ENCODE data around the gene NRCAM.

NRCAM gene

DNA sequence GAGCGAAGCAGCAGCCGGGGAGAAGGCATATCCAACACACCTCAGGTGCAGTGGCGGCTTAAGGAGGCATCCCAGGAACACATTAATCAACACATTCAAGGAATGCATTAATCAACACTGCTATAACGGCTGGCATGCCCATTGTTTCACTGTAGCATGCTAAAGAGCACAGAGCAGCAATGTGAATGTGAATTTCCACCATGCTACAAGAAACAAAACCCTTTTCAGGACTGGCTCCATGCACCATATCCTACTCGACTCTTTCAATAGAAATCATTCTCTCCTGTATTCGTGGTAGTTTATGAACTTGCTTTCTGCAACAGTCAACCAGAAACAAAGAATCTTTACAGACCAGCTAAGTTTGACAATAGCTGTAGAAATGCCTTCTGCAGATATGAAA lies 149.0 kb downstream of the NRCAM start:
- Histone ChIP-seq H3K27me3 (ENCODE audit: control insufficient read depth, insufficient read depth, low read length) (no peaks in the 10 kb centered on the region), H3K27ac (ENCODE audit: low read depth, low read length) (no peak overlapping the region), H3K4me1 (ENCODE audit: control insufficient read depth, insufficient read depth, low read length) (peaks cover 9% of the 10 kb centered on the region; the same call in 1 of the 2 replicates), H3K36me3 (ENCODE audit: control insufficient read depth, insufficient read depth, low read length) (no peaks in the 10 kb centered on the region), H3K9me3 (ENCODE audit: control insufficient read depth, insufficient read depth, low read depth, low read length) (no peaks in the 10 kb centered on the region), H3K9ac (ENCODE audit: low read length) (no peak overlapping the region), H3K4me3 (ENCODE audit: low read depth, low read length) (no peak overlapping the region)

- Histone ChIP-seq H3K27me3 (ENCODE audit: control insufficient read depth, insufficient read depth, low read length) (no peaks in the 10 kb centered on the region), H3K9me3 (ENCODE audit: control insufficient read depth, insufficient read depth, low read depth, low read length) (no peaks in the 10 kb centered on the region), H3K4me3 (ENCODE audit: low read depth, low read length) (no peak overlapping the region), H3K4me1 (ENCODE audit: control insufficient read depth, insufficient read depth, low read length) (no peaks in the 10 kb centered on the region), H3K27ac (ENCODE audit: low read depth, low read length) (no peak overlapping the region), H3K36me3 (ENCODE audit: control insufficient read depth, insufficient read depth, low read length) (no peaks in the 10 kb centered on the region), H3K9ac (ENCODE audit: low read length) (no peak overlapping the region)
Observed at GRCh38 chr7:108303332-108303731, 152.9 kb downstream of the NRCAM start.

DNA sequence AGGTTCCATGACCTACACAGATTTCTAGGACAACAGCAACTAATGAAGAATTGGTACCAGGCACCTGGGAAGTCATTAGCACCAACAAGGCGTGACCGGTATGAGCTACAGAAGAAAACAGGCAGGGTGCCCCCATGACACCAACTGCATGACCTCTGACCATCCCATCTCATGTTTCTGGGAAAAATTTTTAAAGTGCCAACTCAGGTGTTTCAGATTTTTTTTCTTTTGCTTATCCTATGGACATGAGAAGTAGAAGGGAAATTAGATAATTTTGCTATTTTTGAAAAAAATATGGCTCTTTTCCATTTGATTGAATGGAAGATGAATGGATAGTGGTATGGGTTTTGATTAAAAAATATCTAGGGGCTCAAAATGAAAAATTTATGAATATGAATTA lies 154.8 kb downstream of the NRCAM start:
- no peaks in the 10 kb centered on the region for H3K9me3 ChIP-seq (ENCODE audit: control insufficient read depth, insufficient read depth, low read depth, low read length)
- no peak overlapping the region for H3K9ac ChIP-seq (ENCODE audit: low read length)
- H3K36me3 ChIP-seq (ENCODE audit: control insufficient read depth, insufficient read depth, low read length): no peaks in the 10 kb centered on the region
- no peak overlapping the region for H3K4me3 ChIP-seq (ENCODE audit: low read depth, low read length)
- no peaks in the 10 kb centered on the region for H3K4me1 ChIP-seq (ENCODE audit: control insufficient read depth, insufficient read depth, low read length)
- H3K27ac ChIP-seq (ENCODE audit: low read depth, low read length): no peak overlapping the region
- no peaks in the 10 kb centered on the region for H3K27me3 ChIP-seq (ENCODE audit: control insufficient read depth, insufficient read depth, low read length)

- Histone ChIP-seq H3K36me3 (ENCODE audit: control insufficient read depth, insufficient read depth, low read length) (no peaks in the 10 kb centered on the region), H3K27ac (ENCODE audit: low read depth, low read length) (no peak overlapping the region), H3K4me1 (ENCODE audit: control insufficient read depth, insufficient read depth, low read length) (no peaks in the 10 kb centered on the region), H3K9ac (ENCODE audit: low read length) (no peak overlapping the region), H3K27me3 (ENCODE audit: control insufficient read depth, insufficient read depth, low read length) (no peaks in the 10 kb centered on the region), H3K4me3 (ENCODE audit: low read depth, low read length) (no peak overlapping the region), H3K9me3 (ENCODE audit: control insufficient read depth, insufficient read depth, low read depth, low read length) (no peaks in the 10 kb centered on the region)
Observed at GRCh38 chr7:108299251-108299973, 156.8 kb downstream of the NRCAM start.

GRCh38 chr7:108296911-108297310 lies 159.3 kb downstream of the NRCAM start:
- no peaks in the 10 kb centered on the region for H3K36me3 ChIP-seq (ENCODE audit: control insufficient read depth, insufficient read depth, low read length)
- H3K27ac ChIP-seq (ENCODE audit: low read depth, low read length): no peak overlapping the region
- no peaks in the 10 kb centered on the region for H3K27me3 ChIP-seq (ENCODE audit: control insufficient read depth, insufficient read depth, low read length)
- H3K4me1 ChIP-seq (ENCODE audit: control insufficient read depth, insufficient read depth, low read length): no peaks in the 10 kb centered on the region
- H3K9ac ChIP-seq (ENCODE audit: low read length): no peak overlapping the region
- no peak overlapping the region for H3K4me3 ChIP-seq (ENCODE audit: low read depth, low read length)
- no peaks in the 10 kb centered on the region for H3K9me3 ChIP-seq (ENCODE audit: control insufficient read depth, insufficient read depth, low read depth, low read length)

- Histone ChIP-seq H3K4me3 (ENCODE audit: low read depth, low read length) (no peak overlapping the region), H3K36me3 (ENCODE audit: control insufficient read depth, insufficient read depth, low read length) (no peaks in the 10 kb centered on the region), H3K27me3 (ENCODE audit: control insufficient read depth, insufficient read depth, low read length) (no peaks in the 10 kb centered on the region), H3K9me3 (ENCODE audit: control insufficient read depth, insufficient read depth, low read depth, low read length) (no peaks in the 10 kb centered on the region), H3K27ac (ENCODE audit: low read depth, low read length) (no peak overlapping the region), H3K4me1 (ENCODE audit: control insufficient read depth, insufficient read depth, low read length) (peaks cover 5% of the 10 kb centered on the region; the same call in 1 of the 2 replicates), H3K9ac (ENCODE audit: low read length) (no peak overlapping the region)
Observed at GRCh38 chr7:108294595-108294994, 161.6 kb downstream of the NRCAM start.

- no peak overlapping the region for H3K4me3 ChIP-seq (ENCODE audit: low read depth, low read length)
- no peaks in the 10 kb centered on the region for H3K9me3 ChIP-seq (ENCODE audit: control insufficient read depth, insufficient read depth, low read depth, low read length)
- H3K9ac ChIP-seq (ENCODE audit: low read length): no peak overlapping the region
- no peaks in the 10 kb centered on the region for H3K27me3 ChIP-seq (ENCODE audit: control insufficient read depth, insufficient read depth, low read length)
- no peaks in the 10 kb centered on the region for H3K36me3 ChIP-seq (ENCODE audit: control insufficient read depth, insufficient read depth, low read length)
- no peak overlapping the region for H3K27ac ChIP-seq (ENCODE audit: low read depth, low read length)
- peaks cover 5% of the 10 kb centered on the region; the same call in 1 of the 2 replicates for H3K4me1 ChIP-seq (ENCODE audit: control insufficient read depth, insufficient read depth, low read length)
Observed at GRCh38 chr7:108293149-108293612, 163.1 kb downstream of the NRCAM start.

DNA sequence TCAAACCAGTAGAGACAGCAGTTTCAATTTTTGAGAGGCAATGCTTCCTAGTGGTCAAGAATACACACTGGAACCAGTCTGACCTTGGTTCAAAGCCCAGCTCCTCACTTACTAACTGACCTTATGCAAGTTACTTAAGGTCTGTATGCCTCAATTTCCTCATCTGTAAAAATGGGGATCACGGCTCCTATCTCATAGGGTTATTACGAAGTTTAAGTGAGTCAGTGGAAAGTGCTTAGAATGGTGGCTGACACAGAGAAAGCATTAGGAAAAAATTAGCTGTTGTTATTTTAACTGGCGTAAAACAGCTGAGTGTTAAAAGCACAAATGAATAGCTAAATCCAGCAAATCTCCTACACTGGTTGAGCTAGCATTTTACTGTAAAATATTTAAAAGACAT lies 163.7 kb downstream of the NRCAM start:
- H3K9me3 ChIP-seq (ENCODE audit: control insufficient read depth, insufficient read depth, low read depth, low read length): no peaks in the 10 kb centered on the region
- no peak overlapping the region for H3K27ac ChIP-seq (ENCODE audit: low read depth, low read length)
- no peak overlapping the region for H3K9ac ChIP-seq (ENCODE audit: low read length)
- H3K27me3 ChIP-seq (ENCODE audit: control insufficient read depth, insufficient read depth, low read length): no peaks in the 10 kb centered on the region
- peaks cover 5% of the 10 kb centered on the region; the same call in 1 of the 2 replicates for H3K4me1 ChIP-seq (ENCODE audit: control insufficient read depth, insufficient read depth, low read length)
- no peak overlapping the region for H3K4me3 ChIP-seq (ENCODE audit: low read depth, low read length)
- no peaks in the 10 kb centered on the region for H3K36me3 ChIP-seq (ENCODE audit: control insufficient read depth, insufficient read depth, low read length)

DNA sequence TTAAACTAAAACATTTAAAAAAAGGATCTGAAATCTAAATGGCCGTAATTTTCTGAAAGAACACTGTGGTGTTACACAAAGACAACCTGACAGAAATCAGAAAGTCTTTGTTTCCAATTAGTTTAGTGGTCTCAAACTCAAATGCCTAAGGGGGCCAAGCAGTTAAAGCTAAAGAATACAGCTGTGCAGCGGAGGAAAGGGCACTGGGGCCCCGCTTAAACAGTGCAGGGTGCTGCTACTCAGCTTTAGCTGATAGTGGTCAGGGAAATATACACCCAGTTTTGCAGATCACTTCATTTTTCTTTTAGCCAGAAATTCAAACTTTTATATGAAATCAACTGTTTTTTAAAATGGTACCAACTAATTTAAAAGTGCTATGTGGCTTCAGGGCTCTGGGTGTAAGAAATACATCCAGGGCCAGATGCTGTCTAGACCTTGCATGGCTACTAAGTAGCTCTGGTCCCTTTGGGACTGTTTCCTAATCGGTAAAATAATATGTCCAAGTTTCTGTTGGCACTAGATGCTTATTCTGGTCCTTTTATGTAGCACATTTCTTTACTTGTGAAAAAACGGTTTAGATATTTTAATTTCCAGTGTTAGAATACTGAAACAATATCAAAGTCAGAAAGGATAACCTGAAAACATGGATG lies 164.3 kb downstream of the NRCAM start:
- Histone ChIP-seq H3K4me1 (ENCODE audit: control insufficient read depth, insufficient read depth, low read length) (peaks cover 5% of the 10 kb centered on the region; the same call in 1 of the 2 replicates), H3K27ac (ENCODE audit: low read depth, low read length) (no peak overlapping the region), H3K36me3 (ENCODE audit: control insufficient read depth, insufficient read depth, low read length) (no peaks in the 10 kb centered on the region)

GRCh38 chr7:108291152-108291508 lies 165.1 kb downstream of the NRCAM start:
- peaks cover 5% of the 10 kb centered on the region; the same call in 1 of the 2 replicates for H3K4me1 ChIP-seq (ENCODE audit: control insufficient read depth, insufficient read depth, low read length)
- H3K4me3 ChIP-seq (ENCODE audit: low read depth, low read length): no peak overlapping the region

More for the DNA sequence above, 164.3 kb downstream of the NRCAM start:
- Histone ChIP-seq H3K9me3 (ENCODE audit: control insufficient read depth, insufficient read depth, low read depth, low read length) (no peaks in the 10 kb centered on the region), H3K4me3 (ENCODE audit: low read depth, low read length) (no peak overlapping the region), H3K9ac (ENCODE audit: low read length) (no peak overlapping the region), H3K27me3 (ENCODE audit: control insufficient read depth, insufficient read depth, low read length) (no peaks in the 10 kb centered on the region)

DNA sequence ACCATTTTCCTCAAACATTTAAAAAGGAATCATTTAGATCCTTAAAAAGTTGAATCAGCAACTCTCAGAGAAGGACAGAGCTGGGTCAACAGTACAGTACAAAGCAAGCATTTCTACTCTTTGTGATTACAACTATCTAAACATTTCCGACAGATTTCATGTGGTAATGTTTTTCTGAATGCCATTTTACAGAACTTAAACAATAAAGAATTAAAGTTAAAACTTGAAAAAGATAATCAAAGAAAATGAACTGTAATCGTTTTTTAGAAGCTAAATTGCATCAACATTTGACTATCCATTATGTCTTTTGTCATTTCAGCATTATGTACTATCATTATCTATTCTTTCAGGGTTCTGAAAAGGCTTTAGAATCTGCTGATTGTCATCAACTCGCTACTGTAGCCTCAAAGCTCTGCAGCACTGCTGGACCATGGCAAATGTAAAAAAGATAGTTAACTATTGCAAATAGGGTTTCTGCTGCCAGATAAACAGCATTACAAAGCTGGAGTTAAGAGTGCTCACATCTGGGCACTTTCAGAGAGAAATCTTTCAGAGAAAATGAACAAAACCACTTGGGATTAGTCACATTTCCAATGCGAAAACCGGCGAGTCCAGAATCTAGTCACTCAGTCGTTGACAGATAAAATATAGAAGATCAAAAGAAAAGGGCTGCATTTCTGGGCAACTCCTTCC lies 165.6 kb downstream of the NRCAM start:
- H3K4me1 ChIP-seq (ENCODE audit: control insufficient read depth, insufficient read depth, low read length): peaks cover 5% of the 10 kb centered on the region; the same call in 1 of the 2 replicates
- no peak overlapping the region for H3K27ac ChIP-seq (ENCODE audit: low read depth, low read length)
- no peaks in the 10 kb centered on the region for H3K9me3 ChIP-seq (ENCODE audit: control insufficient read depth, insufficient read depth, low read depth, low read length)
- H3K4me3 ChIP-seq (ENCODE audit: low read depth, low read length): no peak overlapping the region
- no peaks in the 10 kb centered on the region for H3K36me3 ChIP-seq (ENCODE audit: control insufficient read depth, insufficient read depth, low read length)
- no peaks in the 10 kb centered on the region for H3K27me3 ChIP-seq (ENCODE audit: control insufficient read depth, insufficient read depth, low read length)
- no peak overlapping the region for H3K9ac ChIP-seq (ENCODE audit: low read length)

More at GRCh38 chr7:108291152-108291508, 165.1 kb downstream of the NRCAM start:
- Histone ChIP-seq H3K9me3 (ENCODE audit: control insufficient read depth, insufficient read depth, low read depth, low read length) (no peaks in the 10 kb centered on the region), H3K27me3 (ENCODE audit: control insufficient read depth, insufficient read depth, low read length) (no peaks in the 10 kb centered on the region), H3K27ac (ENCODE audit: low read depth, low read length) (no peak overlapping the region), H3K36me3 (ENCODE audit: control insufficient read depth, insufficient read depth, low read length) (no peaks in the 10 kb centered on the region), H3K9ac (ENCODE audit: low read length) (no peak overlapping the region)
